ENCODE results near the gene ANKS1A. TPM values are rescaled to one million over a fixed set of nuclear protein-coding genes. Genes with fewer than 3 reads are reported as not detected.

ANKS1A gene
- total RNA-seq, 1 donor from 2014 or later = 10.2 TPM

DNA sequence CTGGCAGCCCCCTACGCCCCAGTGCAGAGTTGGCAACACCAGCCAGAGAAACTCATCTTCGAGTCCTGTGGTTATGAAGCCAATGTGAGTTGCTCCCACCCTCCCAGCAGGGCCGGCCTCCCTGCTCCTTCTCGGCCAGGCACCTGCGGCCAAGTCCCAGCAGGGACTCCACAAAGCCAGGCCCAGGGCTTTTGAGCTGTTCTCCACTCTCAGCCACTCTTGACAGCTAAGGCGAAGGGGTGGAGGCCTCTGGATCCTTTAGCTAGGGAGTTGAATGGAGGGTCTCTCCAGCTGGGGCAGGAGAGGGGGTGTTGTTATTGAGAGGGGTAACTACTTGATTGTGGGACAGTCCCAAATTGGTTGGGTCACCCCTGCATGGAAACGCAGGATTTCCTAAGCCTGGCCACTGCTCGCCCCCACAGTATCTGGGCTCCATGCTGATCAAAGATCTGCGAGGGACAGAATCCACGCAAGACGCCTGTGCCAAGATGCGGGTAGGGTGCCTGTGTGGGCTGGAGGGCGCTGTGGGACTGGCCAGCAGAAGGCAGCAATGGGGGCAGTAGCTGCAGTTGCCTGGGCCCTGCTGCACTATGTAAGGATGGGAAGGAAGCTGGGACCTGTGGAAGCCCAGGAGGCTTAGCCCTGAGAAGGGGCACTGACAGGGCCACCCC lies 193.8 kb downstream of the ANKS1A start:
- DNase-seq (ENCODE audit: low read depth, low spot score) = no peak

DNA sequence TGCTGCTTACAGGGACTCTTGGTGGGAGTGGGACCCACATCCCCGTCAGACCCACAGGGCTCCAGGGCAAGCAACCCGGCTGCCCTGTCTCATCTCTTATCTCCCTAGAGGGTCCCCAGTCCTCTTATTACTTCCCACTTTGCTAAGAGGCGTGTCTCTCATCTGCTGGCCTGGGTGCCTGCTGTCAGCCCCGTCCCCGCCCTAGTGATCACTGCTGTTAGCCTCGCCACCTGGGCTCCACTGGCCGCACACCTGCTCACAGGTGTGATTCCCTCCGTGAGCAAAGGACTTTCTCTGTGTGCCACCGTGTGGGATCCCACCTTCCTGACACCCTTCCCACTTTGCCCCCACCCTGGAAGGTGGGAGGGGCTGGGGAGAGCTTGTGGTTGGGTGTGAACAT lies 194.5 kb downstream of the ANKS1A start:
- DNase-seq (ENCODE audit: low read depth, low spot score) = no peak

DNA sequence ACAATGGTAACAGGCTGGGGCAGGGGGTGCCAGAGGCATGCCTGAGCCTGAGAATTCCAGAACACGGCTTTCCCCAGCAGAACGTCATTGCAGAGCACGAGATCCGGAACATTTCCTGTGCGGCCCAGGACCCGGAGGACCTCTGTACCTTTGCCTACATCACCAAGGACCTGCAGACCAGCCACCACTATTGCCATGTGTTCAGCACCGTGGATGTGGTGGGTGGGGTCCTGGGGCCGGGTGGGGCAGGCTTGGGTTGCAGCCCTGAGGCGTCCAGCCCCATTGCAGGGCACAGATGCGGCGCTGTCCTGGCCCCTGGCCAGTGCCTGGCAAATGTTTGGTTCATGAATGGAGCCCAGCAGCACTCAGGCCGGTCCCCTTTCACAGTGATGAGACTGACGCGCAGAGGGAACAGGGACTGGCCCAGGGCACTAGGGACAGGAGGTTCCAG lies 195.0 kb downstream of the ANKS1A start:
- no peak for DNase-seq (ENCODE audit: low read depth, low spot score)

DNA sequence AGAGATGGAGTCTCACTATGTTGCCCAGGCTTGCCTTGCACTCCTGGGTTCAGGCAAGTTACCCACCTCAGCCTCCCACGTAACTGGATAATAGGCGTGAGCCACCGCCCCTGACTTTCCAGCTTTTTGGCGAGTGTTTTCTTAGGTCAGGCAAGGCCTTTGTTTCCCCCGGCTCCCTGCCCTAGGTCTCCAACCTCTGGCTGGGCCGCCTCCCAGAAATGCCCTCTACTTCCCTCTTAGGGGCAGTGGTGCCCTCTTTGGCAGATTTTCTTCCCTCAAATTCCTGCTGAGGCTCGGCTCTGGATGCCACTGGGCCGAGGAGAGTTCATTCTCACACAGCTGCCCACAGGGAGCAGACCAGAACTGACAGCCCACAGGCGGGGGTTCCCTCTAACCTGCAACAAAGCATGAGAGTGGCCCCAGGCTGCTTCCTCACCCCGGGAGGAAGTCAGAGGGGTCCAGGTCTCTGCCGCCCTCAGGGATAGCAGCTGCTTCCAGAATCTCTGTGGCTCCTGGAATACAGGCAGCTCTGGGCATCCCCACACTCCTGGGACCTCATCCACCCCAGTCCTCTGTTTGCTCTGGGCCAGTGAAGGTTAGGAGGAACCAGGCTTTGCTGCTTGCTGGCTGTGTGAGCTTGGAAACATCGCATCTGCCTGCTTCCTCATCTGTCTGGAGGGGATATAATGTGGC lies 195.6 kb downstream of the ANKS1A start:
- DNase-seq (ENCODE audit: low read depth, low spot score) = no peak

DNA sequence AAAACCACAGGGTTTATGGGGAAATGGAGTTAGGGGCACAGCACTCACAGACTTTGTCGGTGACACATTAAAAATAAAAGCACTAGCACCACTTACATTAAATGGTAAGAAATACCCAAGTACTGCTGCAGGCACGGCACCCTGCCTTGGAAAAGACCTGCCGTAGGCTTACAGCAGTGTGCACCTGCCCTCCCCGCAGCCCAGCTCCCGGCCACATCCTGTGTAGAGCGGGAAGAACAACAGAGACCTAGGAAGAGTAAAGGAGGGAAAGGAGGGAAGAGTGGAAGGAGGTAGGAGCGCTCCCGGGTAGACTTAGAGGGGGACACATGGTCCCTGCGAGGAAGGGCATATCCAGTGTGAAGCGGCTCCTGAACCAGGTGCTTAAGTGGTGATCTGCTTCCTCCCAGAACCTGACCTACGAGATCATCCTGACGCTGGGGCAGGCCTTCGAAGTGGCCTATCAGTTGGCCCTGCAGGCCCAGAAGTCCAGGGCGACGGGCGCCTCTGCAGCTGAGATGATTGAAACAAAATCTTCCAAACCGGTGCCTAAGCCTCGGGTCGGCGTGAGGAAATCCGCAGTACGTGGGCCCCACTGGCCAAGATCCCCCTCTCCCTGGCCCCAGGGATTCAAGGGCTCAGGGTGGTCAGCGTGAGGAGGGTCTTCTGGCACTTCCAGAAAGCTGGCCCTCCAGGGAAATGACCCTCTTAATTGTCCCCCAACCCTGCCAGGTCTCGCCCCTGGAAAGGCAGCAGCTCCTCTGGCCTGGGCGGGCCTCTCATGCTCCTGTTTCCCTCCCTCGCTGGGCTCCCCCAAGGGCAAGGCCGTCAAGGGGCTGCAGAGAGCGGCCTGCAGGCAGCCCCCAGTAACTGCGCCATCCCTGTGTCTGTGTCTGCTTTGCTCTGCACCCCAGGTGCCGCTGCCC lies 196.6 kb downstream of the ANKS1A start:
- DNase-seq (ENCODE audit: low read depth, low spot score) = no peak

DNA sequence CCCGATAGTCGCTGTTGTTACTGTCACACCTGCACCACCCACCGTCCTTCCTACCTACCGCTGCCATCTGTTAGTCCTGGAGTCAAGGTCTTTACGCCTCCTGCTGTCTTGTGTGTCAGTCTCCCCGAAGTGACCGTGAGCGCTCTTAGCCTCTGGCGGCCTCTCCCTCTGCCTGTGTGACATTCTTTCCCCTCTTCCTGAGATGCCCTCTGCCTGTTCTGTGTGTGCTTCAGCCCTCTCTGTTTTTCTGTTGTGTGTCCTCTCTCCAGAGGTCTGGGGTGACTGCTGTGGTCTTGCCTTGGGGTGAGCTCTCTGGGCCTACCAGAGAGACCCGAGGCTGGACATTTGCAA lies 197.2 kb downstream of the ANKS1A start:
- DNase-seq (ENCODE audit: low read depth, low spot score) = no peak

DNA sequence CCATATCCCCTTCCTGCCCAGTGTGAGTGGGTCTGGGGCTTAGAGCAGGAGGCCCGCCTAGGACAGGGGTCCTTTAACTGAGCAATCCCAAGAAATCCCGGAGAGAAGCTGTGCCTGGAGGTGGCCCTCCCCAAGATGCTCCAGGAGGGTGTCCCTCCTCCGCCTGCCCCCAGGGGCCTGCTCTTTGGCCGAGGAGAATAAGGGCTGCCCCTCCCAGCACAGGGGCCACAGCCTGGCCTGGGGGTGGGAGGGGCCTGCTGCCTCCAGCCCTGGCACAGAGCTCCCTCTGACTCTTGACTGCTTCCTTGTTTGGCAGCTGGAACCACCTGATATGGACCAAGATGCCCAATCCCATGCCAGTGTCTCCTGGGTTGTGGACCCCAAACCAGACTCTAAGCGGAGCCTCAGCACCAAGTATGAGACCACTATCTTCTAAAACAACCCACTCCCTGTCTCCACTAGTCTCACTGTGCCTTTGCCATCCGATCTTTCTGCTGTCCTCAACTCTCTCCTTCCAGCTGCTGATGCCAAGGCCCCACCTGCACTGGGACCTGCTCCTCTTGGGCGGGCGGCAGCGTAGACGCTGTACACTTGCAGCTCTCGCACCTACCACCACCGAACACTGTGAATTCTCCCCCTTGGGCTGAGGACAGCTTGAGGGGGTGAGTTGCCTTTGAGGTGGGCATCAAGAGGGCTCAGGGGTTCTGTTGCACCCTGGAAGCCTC lies 197.7 kb downstream of the ANKS1A start:
- no peak for DNase-seq (ENCODE audit: low read depth, low spot score)

DNA sequence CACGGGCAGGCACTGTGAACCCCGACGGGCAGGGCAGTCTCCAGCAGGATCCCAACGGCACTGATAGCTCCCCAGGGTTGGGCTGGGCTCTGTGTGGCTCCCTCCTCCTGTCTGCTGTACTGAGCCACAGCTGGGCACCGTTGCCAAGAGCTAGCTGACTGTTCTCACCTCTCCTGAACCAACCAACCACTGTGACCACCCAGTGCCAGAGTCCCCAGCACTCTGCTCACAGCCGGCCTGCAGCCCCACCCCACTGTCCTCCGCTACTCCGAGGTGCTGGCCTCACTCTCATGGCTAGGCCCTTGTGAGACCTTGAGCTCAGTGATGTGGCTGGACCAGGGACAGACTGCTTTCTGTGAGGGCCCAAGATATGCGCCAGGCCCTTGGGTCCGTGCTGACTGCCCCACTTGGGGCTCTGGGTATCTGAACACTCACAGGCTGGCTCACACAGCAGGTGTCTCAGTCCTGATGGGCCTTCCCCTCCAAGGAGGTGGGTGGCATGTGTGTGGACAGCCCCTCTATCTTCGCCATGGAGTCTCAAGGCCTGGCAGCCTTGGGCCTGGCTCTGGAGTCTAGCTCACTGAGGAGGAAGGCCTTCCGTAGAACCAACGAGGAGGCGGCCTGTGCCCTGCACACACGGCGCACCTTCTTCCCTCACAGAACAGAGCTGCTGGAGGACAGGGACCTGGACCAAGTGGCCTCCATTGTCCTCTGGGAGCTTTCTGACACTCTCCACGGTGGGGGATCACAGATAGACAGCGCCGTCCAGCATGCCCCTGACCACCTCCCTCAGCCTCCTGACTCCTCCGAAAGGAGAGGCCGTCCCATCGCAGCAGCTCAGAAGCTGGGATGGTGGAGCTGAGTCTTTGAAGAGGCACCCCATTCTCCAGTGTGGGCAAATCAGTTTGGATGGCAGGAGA lies 198.6 kb downstream of the ANKS1A start:
- no peak for DNase-seq (ENCODE audit: low read depth, low spot score)

DNA sequence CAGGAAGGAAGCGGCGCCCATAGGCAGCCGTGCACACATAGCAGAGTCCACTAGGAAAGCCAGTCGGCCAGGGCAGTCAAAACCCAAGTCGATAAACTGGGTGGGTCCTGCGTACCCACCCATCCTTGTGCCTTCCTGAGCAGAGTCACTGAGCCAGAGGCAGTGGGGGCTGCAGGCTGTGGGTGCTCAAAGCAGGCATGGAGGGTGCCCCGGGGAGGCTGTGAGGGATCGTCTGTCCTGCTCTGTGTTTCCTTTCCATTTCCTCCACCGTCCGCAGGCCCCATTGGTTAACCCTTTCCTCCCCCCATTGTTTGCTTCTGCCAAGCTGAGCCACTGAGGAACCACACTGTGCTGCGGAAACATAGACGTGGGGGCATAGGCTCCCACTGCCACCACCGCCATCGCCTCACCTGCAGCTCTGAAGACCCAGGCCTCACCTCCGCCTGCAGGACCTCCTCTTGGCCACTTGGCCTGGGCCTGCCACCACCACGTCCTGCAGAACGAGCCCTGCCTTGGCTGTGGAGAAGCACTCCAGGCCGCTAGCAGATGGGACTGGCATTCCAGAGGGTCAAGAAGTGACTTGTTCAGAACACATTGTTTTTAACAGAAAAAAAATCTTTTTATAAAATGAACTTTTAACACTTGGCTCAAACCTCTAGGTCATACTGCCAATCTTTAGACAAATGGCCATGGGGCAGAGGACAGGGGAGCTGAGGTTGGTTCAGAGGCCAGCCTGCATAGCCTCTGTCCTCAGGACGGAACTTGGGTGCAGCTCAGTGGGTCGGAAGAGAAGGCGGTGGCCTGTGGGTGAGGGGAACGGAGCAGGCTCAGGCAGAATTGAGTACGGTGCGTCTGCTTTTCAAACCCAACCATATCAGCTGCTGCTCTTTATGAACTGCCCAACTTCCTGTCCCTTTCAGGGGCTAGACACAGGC lies 199.5 kb downstream of the ANKS1A start:
- no peak for DNase-seq (ENCODE audit: low read depth, low spot score)

DNA sequence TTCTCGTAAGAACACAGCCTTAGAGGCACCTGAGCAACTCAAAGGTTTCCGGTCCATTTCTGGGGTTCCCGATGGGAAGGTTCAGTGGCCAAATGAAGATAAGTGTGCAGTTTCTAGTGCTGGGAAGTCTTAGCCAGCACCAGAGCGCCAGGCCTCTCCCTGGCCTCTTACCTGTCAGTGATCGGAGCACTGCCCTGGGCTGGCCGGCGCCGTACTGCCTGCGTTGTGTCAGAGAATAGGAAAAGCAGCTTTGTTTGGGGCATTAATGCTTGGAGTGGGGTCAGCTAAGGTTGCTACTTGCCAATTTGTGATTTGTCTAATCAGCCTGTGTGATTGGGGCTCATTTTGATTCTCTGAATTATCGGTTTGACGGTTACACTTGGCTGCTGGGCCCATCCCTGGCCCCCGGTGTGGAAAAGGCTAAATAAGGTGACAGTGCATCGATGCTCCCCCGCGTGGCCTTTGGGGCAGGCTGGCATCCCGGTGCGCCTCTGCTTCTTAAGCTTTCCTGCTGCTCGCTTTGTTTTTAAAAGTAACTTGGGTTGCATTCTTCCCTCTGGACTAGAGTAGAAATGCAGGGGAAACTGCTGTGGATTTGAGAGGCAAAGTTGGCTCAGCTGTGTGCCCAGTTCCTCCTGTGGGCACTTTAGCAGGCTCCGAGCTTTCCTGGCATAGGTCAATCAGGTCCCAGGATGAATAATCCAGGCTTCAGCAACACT lies 200.3 kb downstream of the ANKS1A start:
- no peak for DNase-seq (ENCODE audit: low read depth, low spot score)

DNA sequence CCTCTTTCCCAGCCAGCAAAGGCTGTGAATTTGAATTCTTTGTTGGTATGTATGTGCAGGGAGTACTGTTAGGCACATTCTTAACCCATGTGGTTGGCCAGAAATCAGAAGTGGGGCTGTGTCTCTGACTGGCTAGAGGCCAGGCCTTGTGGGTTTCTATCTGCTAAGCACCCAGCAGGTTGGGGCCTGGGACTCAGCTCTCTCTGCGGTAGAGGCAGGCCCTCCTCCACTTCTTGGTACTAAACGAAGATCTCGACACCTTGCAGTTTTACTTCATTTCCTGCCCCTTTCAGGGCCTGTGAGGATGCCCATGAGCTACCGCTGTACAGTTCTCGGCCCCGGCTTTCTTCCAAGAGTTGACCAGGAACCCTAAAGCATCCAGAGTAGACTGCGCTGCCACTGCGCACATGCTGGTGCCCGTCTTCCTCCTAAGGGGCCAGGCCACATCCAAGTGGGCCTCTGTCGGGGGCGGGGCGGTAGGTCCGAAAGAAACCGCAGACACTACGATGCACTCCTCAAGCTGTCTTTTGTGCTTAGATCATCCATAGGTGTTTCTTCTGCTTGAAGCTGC lies 201.0 kb downstream of the ANKS1A start:
- no peak for DNase-seq (ENCODE audit: low read depth, low spot score)

DNA sequence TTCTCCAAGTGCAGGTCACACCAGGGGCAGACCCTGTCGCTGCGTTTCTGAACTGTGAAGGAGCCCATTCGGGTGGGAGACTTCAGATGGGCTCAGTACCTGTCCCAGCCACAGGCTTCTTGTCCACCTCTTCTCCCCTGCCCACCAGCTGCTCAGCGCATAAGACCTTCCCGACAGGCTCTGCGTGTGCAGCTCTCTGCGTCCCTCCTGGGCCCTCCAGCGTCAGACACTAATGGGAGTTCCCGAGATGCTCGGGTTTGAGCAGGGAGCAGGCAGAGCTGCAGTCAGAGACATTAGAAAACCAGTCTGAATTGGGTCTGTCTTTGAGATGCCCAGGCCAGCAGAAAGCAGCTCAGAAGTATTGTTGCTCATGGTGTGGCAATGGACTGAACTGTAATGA lies 201.7 kb downstream of the ANKS1A start:
- DNase-seq (ENCODE audit: low read depth, low spot score) = no peak

DNA sequence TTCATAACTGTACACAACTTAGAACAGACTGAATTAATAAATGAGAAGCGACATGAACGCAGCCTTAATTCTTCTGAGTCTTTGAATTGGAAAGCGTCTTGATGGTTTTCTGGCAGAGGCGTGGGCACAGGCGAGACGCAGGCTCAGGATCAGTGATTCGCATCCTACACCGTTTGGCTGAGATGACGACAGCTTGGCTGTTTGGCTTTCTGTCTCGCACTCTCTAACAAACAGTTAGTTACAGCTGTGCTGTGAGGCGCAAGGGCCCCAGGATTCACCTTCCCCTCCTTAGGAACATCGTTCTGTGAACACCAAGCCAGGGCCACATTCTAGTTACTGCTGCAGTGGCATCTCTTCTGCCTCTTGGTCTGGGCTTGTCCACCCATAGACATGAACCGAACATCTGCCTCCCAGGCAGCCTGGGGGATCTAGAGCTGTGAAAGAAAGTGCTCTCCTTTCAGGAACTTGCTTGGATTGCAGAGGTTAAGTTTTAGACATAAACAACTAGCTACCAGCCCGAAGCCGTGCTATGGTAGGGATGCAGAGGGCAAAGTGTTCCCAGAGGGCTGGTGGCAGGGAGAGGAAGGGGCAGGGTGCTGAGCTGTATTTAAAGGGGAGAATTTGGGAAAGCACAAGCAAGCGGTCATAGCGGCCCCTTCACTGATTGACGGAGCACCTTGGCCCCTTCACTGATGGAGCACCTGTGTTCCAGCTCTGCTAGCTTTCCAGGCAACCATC lies 202.5 kb downstream of the ANKS1A start:
- no peak for DNase-seq (ENCODE audit: low read depth, low spot score)

DNA sequence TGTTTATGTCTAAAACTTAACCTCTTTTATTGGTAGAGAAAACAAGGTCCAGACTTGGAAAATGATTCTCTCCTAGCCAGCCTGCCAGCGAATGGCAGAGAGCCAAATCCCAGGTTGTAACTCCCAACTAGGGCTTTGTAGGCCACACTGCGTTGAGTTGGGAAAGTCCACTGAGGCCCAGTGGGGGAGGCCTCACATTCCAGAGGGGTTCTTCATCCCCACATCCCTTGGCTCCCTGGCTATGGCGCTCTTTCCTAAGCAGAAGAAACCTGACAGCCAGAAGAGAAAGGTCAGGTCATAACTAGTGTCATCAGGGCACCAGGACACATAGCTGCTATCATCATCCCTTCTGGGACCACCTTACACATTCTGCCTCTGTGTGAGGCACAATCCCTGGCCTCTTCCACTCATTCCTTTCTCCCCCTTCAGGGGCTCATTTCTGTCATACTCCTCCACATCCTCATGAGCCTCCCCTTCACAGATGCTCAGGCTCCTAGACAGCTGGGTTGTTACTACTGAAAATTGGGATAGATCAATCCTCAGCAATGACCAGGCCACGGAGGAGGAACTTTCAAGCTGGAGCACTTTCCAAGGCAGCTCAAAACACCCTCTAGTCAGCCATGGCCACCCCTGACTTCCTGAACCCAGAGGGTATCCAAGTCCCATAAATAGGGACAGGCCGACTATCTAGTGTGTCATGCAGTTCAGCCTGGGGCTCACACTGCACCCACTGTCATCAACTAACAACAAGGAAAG lies 203.5 kb downstream of the ANKS1A start:
- DNase-seq (ENCODE audit: low read depth, low spot score) = no peak

DNA sequence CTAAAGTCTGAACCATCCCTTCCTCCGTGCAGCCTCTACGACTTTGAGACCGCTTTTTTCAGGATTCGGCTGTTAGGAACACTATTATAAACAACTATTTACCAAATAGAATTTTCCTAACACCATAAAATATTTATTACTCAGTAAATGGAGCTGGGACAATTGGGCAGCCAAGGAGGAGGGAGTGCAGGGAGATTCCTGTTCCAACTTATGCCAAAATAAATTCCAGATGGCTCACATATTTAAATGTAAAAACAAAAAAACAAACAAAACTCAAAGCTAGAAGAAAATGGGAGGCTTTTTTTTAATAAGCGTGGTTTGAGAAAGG lies 204.0 kb downstream of the ANKS1A start:
- no peak for DNase-seq (ENCODE audit: low read depth, low spot score)

DNA sequence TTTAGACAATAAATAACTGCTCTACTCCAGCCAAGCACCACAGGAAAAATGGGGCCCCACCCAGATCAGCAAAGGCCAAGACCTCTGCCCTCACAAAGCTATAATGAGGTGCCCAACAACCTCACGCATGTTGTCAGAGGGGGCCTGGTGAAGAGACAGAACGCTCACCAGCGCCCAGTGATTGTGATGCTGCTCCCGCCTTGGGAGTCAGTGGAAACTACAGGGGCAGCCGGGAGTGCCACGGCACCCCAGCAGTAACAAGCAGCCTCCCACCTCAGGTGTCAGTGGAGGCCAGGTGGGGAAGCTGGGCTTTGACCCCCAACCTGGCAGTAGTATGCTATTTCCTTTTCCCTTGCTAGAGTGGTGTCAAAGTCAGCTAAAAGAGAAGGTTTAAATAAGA lies 204.7 kb downstream of the ANKS1A start:
- no peak for DNase-seq (ENCODE audit: low read depth, low spot score)

DNA sequence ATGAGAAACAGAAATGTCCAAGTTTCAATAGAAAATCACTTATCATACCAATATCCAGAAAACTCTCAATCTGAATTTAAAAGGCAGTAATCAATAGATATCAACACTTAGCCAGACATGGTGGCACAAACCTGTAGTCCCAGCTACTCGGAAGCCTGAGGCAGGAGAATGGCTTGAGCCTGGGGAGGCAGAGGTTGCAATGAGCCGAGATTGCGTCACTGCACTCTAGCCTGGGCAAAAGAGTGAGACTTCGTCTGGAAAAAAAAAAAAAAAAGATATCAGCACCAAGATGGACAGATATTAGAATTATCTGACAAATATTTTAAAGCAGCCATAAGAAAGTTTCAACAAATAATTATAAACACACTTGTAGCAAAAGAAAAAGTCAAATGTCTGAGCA lies 205.1 kb downstream of the ANKS1A start:
- no peak for DNase-seq (ENCODE audit: low read depth, low spot score)
